Adrenal gland (tissue), 12 donors: Measurements from ENCODE around the gene LRIG1. TPM values are rescaled to one million over a fixed set of nuclear protein-coding genes. Genes with fewer than 3 reads are reported as not detected.

Experiments used
- DNase-seq, 7 donors: peaks; one replicate each; pipeline ENCODE4 v3.0.0-alpha.2; 2019 to 2020
- H3K27ac ChIP-seq, 5 donors: fragments of 200-600 bp; sonication (generic) in 4 of 5; 1 replicate in 3 of 5; 2 replicates in 2 of 5; pipeline versions ENCODE4 v1.5.1 to v1.8.0; 2016 to 2020; ENCODE audit warnings: mild to moderate bottlenecking in 1 of 5
- H3K27me3 ChIP-seq: fragments of 200-600 bp; 2 replicates; pipeline ENCODE4 v1.8.0; 2021
- H3K36me3 ChIP-seq, 2 donors: fragments of 200-600 bp; replicated peaks in 1 of 2; 1 replicate in 1 of 2; 2 replicates in 1 of 2; pipeline versions ENCODE4 v1.5.1 to v1.8.0; 2018 to 2022
- H3K4me1 ChIP-seq, 2 donors: fragments of 200-600 bp; replicated peaks in 1 of 2; 1 replicate in 1 of 2; 2 replicates in 1 of 2; pipeline versions ENCODE4 v1.5.1 to v1.8.0; 2018 to 2021
- H3K4me3 ChIP-seq, 4 donors: fragments of 200-600 bp; sonication (generic) in 3 of 4; one replicate each; pipeline ENCODE4 v1.5.1; 2016 to 2018
- H3K9me3 ChIP-seq, 3 donors: fragments of 200-600 bp; sonication (generic) in 1 of 3; replicated peaks in 1 of 3; 1 replicate in 2 of 3; 2 replicates in 1 of 3; pipeline versions ENCODE4 v1.5.1 to v1.8.0; 2016 to 2021
- CTCF ChIP-seq, 6 experiments: fragments of 450-650 bp in 4 of 6; fragments of 200-600 bp in 2 of 6; sonication (generic) in 1 of 6; IDR thresholded peaks; 1 replicate in 5 of 6; 2 replicates in 1 of 6; pipeline versions ENCODE4 v1.5.1 to v1.8.0; 2016 to 2021; ENCODE audit warnings: antibody characterized with exemption in 6 of 6, mild to moderate bottlenecking in 2 of 6, moderate library complexity in 1 of 6
- POLR2A ChIP-seq, 2 donors: fragments of 450-650 bp; IDR thresholded peaks; one replicate each; pipeline ENCODE4 v1.6.1; 2017; ENCODE audit warnings: antibody characterized with exemption in 2 of 2, mild to moderate bottlenecking in 2 of 2, moderate library complexity in 1 of 2
- WGBS, 4 donors: extraction: QIAGEN DNeasy Blood & Tissue Kit in 2 of 4; methylation state at CpG; one replicate each; pipeline versions ENCODE4 v1.1.5 to v1.1.7; 2013 to 2017; 5-methylcytosine and 5-hydroxymethylcytosine counted together
- intact Hi-C, 2 donors: fragments of 100-400 bp; cut with DNase I; formaldehyde crosslinking; loops; one replicate each; pipeline versions ENCODE4 v1.14.1 to v1.15.0; 2022 to 2023
- polyA plus RNA-seq, 3 donors: library from polyadenylated mRNA; stranded (reverse); fragments of 200-250 nt in 2 of 3; fragments of 350-450 nt in 1 of 3; fragmentation: Illumina TruSeq in 1 of 3; extraction: RNeasy Lipid Tissue Mini Kit (QIAGEN cat#74804) in 1 of 3; gene quantifications; one replicate each; pipeline ENCODE4 v1.2.3, GENCODE V29; 2013 to 2014
- total RNA-seq, 9 donors: library from RNA; depleted of rRNA in 4 of 9; stranded (reverse); fragments of >200 nt in 4 of 9; fragments of 120-200 nt in 1 of 9; fragmentation: NEBNext Ultra II Directional in 1 of 9; extraction: Animal tissue kit (Norgen Biotek cat#: 25700) in 1 of 9; gene quantifications; one replicate each; pipeline versions ENCODE4 v1.1.0 to v1.2.4, GENCODE V29; 2013 to 2023
- donor health status: healthy with polysubstance abuse.
- donor health status: Bipolar disorder and iron deficiency.
- donor health status: DM: yes; HTN: yes; CAD: no.
- donor health status: DM: no; HTN: no; CAD: no.
- donor health status: DM: no; HTN: no; CAD: no.
- donor health status: DM: yes; HTN: yes; CAD: no.

LRIG1 gene
- total and polyA plus RNA-seq, 12 donors = 1.5 to 13.3 (median 4.7) TPM

- TF ChIP-seq POLR2A (IDR thresholded peaks at IDR 0.05) = no peak
- no peak for TF ChIP-seq CTCF (IDR thresholded peaks at IDR 0.05)
- Histone ChIP-seq H3K9me3 (no peaks in the 10 kb centered on the region), H3K27ac (no peak overlapping the region), H3K36me3 (no peaks in the 10 kb centered on the region), H3K4me1 (no peaks in the 10 kb centered on the region), H3K27me3 (no peaks in the 10 kb centered on the region), H3K4me3 (no peak overlapping the region)
- no peak for DNase-seq
- 67 to 76% (median 73%) methylated on average over 3 of the region's 3 CpGs for WGBS, 4 donors
- intact Hi-C loops = no loop called here
These were observed 152.1 kb downstream of the LRIG1 start for GRCh38 chr3:66348704-66349103.

GRCh38 chr3:66344848-66345578 is 155.8 kb downstream of the LRIG1 start:
- Histone ChIP-seq H3K4me1 (peaks cover 0 to 8% of the 10 kb centered on the region in 2 donors), H3K4me3 (no peak overlapping the region), H3K27ac (no peak overlapping the region), H3K9me3 (no peaks in the 10 kb centered on the region), H3K36me3 (no peaks in the 10 kb centered on the region), H3K27me3 (no peaks in the 10 kb centered on the region)
- TF ChIP-seq POLR2A (IDR thresholded peaks at IDR 0.05) = no peak
- no peak for TF ChIP-seq CTCF (IDR thresholded peaks at IDR 0.05)
- DNase-seq = no peak
- 88 to 94% (median 91%) methylated on average over 8 of the region's 8 CpGs for WGBS, 4 donors
- intact Hi-C loops = no loop called here

- TF ChIP-seq POLR2A (IDR thresholded peaks at IDR 0.05) (no peak), CTCF (IDR thresholded peaks at IDR 0.05) (no peak)
- intact Hi-C loops = no loop called here
- no peak overlapping the region for H3K27ac ChIP-seq
- WGBS, 4 donors = 94 to 97% (median 95%) methylated on average over 9 of the region's 9 CpGs
- H3K4me1 ChIP-seq = peaks cover 0 to 8% of the 10 kb centered on the region in 2 donors
- H3K27me3 ChIP-seq = no peaks in the 10 kb centered on the region
- no peak for DNase-seq
- no peak overlapping the region for H3K4me3 ChIP-seq
- H3K9me3 ChIP-seq = no peaks in the 10 kb centered on the region
- H3K36me3 ChIP-seq = no peaks in the 10 kb centered on the region
These were observed 156.4 kb downstream of the LRIG1 start for GRCh38 chr3:66344391-66344811.

GRCh38 chr3:66342717-66343356 is 158.0 kb downstream of the LRIG1 start:
- Histone ChIP-seq H3K27me3 (no peaks in the 10 kb centered on the region), H3K36me3 (no peaks in the 10 kb centered on the region), H3K27ac (no peak overlapping the region), H3K4me1 (peaks cover 0 to 8% of the 10 kb centered on the region in 2 donors), H3K9me3 (no peaks in the 10 kb centered on the region), H3K4me3 (no peak overlapping the region)
- no peak for TF ChIP-seq CTCF (IDR thresholded peaks at IDR 0.05)
- no peak for TF ChIP-seq POLR2A (IDR thresholded peaks at IDR 0.05)
- WGBS, 4 donors = 81 to 91% (median 87%) methylated on average over 8 of the region's 8 CpGs
- intact Hi-C loops = no loop called here
- DNase-seq = no peak
